HG03432 (cell line): ENCODE measurements around the gene SUSD5.
"Not testable (repeated sequence)": the region's sequence is repeated elsewhere in the genome, so short reads cannot be mapped to it uniquely, and the experiment has no call there.

Experiments used
- ATAC-seq: cut with Tn5 transposase; IDR thresholded peaks from one replicate; pipeline ENCODE4 v1.9.1; 2021; ENCODE audit warnings: mild to moderate bottlenecking, moderate library complexity; ENCODE audit not compliant: unreplicated experiment

Gene SUSD5

DNA sequence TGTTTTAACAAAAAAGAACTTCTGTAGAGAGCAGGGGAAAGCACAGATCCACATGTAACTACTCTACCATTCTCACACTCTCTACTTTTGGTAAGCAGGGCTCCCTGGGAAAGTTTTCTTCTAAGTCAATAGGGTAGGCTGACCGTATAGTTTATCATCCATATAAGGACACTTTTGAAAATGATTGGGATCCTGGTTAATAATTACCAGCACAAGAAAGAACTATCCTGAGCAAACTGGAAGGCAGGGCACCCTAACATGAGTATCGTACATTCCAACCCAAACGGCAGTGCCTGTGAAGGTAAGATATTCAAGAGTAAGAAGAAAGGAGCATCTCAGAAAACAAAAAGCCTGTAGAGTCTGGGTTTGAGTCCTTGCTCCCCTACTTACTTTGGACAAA, 22.1 kb downstream of the SUSD5 start:
- ATAC-seq: no peak

DNA sequence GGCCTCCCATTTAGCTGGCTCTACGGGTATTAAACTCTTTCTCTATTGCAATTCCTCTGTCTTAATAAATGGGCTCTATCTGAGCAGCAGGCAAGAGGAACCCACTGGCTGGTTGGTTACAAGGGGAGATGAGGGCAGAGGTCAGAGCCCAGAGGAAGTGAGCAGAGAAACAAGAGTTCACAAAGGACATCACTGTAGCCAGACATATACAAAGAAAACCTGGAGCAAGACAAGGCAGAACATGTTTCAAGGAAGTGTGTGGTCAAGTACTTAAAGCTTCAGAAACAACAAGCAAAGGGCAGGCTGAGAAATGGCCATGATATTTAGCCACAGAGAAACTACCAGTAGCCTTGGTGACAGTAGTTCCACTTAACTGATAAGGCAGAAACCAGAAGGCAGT, 24.3 kb downstream of the SUSD5 start:
- ATAC-seq: peak; percentile 42

DNA sequence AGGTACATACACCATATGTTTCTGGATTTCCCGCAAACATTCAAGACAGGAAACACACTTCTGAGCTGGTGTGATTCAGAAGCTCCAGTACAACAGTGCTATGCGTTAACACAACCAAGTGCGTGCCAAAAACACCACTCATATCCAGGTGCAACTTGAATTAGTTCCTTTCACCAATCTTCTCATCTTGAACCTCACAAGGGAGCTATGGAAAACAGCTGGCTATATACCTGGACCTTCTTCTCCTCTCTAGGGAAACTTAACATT, 31.3 kb downstream of the SUSD5 start:
- ATAC-seq: no peak

DNA sequence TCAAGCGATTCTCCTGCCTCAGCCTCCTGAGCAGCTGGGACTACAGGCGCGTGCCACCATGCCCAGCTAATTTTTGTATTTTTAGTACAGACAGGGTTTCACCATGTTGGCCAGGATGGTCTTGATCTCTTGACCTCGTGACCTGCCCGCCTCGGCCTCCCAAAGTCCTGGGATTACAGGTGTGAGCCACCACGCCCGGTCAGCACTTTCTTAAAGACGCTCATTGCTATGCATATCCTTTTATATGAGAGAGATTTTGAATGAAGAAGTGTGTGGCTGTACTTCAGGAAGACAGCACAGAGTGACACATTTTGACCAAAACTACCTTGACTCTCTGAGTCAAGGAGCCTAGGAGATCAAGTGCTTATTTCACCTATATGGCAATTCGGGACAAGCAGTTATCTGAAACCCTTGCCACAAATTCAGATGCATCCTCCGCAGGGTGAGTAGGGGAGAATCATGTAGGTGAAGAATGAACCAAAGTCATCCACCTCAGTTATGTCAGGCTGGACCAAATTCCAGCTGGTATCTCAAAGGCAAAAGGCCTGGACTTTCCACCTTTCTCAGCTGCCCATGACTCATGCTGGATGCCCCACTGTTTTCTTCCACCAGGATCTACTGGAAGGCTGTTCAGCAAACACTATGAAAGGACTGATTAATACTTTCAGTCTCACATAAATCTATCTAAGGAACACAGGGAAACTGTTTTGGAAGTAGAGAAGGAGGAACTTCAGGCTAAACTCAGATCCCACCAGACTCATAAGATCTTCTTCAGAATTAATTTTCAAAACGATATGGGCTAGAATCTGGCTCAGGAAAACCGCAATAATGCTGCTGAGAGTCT, 31.9 kb downstream of the SUSD5 start:
- no peak for ATAC-seq

DNA sequence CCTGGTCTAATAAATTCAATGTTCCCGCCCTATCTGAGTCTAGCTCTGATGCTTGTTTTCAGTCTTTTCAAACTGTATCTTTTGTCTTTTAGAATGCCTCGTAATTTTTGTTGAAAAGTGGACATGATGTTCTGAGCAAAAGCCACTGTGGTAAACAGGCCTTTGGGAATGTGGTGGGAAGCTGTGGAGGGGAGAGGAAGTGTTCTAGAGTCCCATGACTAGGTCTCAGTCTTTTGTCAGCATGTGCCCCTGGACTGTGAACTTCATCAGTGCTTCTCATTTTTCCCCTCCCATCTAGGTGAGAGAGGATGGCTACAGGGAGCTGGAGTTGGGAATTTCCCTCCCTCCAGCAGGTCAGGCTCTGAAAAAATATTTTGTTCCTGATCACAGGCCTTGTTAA, 33.7 kb downstream of the SUSD5 start:
- no peak for ATAC-seq

DNA sequence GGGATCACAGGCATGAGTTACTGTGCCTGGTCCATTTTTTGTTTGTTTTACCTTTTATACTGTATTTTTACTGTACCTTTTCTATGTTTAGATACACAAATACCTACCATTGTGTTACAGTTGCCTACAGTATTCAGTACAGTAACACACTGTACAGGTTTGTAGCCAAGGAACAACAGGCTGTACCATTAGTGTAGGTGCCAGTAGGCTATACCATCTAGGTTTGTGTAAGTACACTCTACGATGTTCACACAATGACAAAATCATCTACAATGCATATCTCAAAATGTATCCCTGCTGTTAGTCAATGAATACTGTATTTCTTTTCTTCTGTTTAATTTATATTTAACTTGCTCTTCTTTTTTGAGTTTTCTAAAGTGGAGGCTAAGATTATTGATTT, 37.0 kb downstream of the SUSD5 start:
- ATAC-seq: not testable (repeated sequence)

DNA sequence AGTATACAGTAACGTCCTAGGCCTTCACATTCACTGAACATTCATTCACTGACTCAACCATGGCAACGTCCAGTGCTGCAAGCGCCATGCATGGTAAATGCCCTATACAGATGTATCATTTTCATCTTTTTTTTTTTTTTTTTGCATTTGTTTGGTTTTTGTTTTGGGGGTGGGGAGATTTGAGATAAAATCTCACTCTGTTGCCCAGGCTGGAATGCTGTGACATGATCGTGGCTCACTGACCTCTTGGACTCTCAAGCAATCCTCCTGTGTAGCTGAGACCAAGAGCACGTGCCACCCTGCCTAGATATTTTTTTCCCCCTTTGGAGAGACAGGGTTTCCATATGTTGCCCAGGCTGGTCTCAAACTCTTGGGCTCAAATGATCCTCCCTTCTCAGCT, 37.4 kb downstream of the SUSD5 start:
- no peak for ATAC-seq

DNA sequence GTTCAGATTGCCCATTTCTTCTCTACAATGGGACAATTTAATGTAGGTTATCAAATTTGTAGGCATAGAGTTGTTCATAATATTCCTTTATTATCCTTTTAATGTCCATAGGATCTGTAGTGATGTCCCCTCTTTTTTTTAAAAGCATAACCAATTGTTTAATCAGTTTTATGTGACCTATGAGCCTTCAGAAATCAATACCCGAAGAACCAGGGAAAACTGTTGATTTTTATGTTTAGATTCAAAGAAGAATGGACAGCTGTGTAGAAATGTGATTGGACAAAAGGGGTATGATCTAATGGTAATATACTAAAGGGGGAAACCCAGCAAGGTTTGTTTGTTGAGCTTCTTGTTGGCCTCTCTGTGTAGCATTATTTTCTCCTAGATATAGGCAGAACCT, 39.5 kb downstream of the SUSD5 start:
- ATAC-seq: no peak

DNA sequence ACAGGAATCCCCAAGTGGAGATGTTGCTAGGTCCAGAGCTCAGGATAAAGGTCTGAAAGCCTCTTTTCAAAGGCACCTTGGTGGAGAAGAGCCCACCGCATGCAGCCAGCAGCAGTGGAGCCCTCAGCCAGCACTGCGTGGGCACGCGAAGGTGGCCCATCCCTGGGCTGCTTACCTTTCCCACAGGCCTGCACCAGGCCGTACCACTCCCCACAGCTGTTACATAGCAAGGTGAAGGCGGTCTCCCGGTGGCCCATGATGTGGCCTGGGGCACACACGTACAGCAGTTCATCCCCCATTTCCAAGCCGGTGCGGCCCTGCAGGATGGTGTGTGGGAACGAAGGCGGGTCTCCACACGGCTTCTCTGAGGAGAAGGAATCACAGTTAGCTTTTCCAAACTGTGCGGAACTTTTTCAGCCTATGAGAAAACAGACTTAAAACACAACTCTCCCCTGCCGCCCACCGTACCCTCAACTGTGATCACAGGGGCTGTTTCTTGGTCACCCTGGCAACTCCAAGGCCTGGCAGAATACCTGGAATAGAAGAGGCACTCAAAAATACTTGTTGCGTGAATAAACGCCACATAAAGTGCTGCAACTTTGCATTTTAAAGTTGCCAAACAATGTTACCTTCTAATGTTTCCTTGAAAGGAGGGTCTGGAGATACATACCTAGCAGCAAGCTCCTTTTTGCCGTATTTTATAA, 43.7 kb downstream of the SUSD5 start:
- no peak for ATAC-seq

DNA sequence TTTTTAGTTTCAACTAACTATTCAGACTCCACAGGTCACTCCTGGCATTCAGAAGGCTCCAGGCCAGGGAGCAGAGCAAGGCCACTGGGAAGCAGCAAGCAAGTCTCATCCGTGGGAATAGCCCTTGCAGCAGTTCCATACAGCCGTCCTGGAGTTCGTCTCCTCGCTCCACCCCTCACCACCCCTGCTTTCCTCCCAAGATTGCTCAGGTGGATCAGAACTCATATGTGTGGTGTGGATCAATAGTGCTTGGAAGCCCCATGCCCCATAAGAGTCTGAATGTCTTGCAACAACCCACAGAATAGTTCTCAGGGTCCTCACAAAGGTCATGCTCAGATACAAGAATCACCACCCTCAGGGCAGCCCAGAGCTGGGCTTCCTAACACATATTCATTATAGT, 44.5 kb downstream of the SUSD5 start:
- ATAC-seq: no peak

DNA sequence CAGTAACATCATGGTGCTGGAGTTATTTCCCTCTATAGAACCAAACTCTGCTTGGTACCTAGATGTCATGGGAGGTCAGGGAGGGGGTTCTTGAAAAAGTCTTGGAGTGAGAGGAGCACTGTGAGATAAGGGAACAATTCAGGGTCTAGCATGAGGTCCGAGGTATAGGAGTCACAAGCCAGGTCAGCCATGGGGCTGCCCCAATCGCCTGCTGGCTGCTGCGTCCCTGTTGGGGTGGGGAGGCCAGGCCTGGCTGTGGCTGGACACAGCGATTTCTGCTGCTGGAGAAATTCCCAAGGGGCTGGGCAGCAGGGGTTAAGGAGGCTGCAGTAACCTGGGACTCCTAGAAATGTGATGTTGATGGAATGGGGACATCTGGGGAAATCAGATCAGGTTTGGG, 44.9 kb downstream of the SUSD5 start:
- no peak for ATAC-seq

DNA sequence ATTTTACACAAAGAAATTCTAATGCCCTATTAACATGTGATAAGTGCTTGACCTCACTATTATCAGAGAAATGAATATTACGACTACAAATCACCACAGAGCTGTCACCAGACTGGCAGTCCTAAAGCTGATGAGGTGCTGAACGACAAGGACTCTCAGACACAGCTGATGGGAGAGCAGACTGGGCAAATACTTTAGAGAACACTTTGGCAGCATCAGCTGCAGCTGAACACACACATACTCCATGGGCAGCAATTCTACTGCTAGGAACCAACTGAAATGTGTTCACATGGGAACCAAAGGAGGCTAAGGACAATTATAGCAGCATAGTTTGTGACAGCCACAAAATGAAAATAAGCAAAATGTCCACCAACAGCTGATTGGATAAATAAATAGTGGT, 45.5 kb downstream of the SUSD5 start:
- no peak for ATAC-seq

DNA sequence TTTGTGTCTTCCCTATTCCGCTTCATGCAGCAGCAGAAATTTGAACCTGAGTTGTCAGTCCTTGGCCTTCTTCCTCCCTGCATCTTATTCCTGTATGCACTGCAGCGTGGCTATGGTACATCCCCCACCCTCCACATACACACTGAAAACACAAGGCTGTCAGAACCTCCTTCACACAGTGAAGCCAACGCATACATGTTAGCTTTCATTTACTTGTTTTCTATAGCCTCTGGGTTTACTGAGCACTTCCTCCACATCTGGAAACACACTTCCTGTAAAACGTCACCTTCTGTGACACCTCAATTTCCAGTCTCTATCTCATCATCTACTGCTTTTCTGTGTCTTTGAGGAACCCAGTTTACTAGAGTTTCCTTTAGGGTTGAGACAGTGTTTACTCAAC, 47.0 kb downstream of the SUSD5 start:
- ATAC-seq: no peak

DNA sequence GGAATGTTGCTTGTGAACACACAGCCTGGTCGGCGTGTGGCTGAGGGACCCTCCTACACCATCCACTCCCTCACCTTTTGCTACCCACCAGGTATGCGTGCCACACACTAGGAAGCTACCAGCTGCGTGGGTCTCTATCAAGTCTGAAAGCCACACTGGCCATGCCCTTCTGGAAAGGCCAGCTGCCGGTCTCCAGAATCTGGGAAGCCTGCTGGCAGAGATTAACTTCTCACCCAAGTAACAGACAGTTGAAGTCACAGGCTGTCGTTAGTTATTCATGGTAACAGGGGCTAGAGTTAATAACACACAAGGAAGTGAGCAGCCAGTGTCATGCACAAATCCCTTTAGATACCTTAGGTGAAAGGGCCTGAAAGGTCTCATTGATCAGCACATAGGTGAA, 48.1 kb downstream of the SUSD5 start:
- ATAC-seq: no peak

DNA sequence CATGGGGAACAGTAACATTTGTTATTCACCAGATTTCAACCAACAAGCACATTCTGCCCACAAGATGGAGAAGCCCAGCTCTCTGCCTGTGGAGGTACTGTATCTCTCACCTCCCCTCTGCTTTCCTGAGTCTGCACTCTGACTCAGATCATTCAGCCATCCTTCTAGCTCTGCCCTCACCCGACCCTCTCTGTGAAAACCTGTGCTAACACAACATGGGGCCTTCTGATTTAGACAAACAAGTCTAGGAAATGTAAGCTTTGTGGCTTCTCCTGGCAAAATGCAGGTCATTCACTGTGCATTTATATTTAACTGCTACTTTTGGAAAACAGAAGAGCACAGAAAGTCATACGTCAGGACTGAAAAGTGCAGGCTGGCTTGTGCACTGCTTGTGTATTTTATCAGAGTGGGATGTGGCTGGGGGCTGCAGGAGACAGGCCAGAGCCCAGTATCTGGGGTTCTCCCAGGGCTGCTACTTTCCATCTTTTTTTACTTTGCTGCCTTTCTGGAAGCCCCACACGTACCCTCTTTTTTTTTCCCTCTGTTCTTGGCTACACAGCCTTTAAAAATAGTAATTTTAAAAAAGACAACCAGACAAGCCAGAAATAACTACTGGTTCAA, 50.8 kb downstream of the SUSD5 start:
- ATAC-seq: peak; percentile 38

DNA sequence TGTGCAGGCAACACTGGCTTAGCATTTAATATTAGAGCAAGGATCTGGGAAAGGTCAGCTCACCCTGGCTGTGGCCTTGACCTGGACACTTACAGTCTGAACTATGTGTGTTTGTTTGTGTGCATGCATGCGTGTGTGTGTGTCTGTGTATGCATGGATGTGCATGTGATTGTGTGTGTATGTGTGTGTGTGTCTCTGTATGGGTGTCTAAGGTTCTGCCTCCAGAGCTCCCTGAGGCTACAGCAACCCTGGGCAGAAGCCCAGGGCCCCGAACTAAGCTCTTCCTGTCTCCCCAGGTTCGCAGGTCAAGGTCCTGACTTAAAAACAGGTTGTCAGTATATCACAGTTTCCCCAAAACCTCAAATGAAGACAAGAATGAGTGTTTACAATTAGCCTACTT, 51.3 kb downstream of the SUSD5 start:
- ATAC-seq: no peak

DNA sequence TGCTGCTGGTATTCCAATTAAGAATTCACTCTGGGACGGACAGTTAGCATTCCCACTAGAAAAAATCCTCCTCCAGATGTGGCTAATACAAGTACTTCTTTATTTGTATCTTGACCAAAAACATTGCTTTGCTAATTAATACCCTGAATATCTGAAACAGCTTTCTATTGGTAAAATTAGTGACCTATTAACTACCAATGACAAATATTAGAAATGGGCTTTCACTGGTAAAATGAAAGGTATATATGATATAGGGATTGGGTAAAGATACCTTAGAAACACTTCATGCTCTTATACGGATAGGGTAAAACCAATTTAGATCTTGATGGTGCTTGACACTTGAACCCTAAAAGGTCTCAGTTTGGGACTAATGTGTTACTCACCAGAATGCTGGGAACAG, 52.5 kb downstream of the SUSD5 start:
- ATAC-seq: no peak

DNA sequence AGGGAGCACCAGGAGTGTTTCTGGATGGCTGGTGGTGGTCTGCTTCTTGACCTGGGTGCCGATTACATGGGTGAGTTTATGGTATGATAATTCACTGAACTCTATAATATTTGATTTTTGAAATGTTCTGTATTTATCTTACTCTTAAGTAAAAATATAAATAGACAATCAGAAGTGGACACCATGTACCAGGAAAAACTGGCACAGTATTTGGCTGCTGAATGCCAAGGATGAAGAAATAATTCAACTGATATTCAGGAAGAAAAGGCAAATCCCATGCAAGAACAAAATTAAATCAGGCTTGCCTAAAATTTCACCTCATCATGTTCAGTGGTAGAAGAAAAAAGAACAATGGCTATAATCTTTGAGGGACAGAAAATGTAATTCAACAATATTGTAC, 53.2 kb downstream of the SUSD5 start:
- ATAC-seq: no peak

DNA sequence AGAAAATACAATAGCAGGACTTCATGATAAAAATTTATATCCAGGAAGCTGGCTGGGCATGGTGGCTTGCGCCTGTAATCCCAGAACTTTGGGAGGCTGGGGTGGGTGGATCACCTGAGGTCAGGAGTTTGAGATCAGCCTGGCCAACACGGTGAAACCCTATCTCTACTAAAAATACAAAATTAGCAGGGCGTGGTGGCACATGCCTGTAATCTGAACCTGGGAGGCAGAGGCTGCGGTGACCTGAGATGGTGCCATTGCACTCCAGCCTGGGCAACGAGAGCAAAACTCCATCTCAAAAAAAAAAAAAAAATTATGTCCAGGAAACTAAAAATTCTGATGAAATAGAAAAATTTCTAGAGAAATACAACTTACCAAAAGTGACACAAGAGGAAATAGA, 56.0 kb downstream of the SUSD5 start:
- ATAC-seq: not testable (repeated sequence)

DNA sequence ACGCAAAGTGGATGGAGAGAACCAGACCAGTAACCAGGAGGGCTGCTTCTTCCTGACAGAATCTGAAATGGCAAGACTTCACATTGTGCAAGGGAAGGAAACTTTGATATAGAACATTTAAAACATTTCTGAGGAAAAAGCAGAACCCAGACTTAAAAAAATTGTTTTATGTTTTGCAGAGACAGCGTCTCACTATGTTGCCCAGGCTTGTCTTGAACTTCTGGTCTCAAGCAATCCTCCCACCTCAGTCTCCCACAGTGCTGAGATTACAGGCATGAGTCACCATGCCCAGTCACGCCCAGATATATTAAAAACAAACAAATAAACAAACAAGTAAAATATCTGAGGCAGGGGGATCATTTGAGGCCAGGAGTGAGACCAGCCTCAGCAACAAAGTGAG, 58.6 kb downstream of the SUSD5 start:
- no peak for ATAC-seq

DNA sequence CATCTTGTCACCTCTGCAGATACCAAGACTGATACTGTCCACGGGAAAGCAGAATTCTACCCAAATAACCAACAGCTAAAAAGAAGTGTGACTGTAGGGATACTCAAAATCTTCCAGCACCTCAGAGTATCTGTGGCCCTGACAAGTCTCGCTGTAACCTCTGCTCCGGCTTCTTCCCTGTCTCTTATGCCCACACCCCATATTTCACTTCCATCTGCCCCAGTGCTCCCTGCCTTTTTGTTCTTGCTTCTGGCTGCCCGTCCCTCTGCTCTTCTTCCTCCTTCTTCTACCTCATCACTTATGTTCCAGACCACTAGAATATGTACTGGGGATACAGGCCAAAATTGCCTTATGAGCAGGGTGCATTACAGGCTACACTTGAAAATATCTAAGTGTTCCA, 59.4 kb downstream of the SUSD5 start:
- no peak for ATAC-seq

DNA sequence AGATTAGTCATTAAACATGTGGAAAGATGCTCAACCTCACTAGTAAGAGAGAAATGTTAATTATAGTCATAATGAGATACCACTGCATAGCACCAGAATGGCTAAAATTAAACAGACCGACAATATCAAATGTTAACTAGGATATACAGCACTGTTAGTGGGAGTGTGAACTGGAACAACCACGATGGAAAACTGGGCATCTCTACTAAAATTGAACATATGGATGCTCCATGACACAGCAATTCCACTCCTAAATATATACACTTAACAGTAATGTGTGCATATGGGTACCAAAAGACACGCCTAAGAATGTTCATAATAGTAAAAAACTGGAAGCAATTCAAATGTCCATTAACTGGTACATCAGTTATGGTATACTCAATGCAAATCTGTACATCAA, 63.3 kb downstream of the SUSD5 start:
- ATAC-seq: no peak
